Urothelium cell line (cell line): Measurements from ENCODE around the gene TSPAN3.

Experiments used
- DNase-seq: peaks from one replicate; pipeline ENCODE4 v3.0.0; 2011; ENCODE audit warnings: low spot score, mixed read lengths
- FAIRE-seq: peaks from 2 replicates; lab custom pipeline; 2011; peaks lifted over from hg19 to GRCh38; lab: Jason Lieb, UNC

TSPAN3 gene

GRCh38 chr15:76993114-76993725 is 77.7 kb downstream of the TSPAN3 start:
- DNase-seq (no peak), FAIRE-seq (no peak)

GRCh38 chr15:76991741-76992645 is 78.9 kb downstream of the TSPAN3 start:
- FAIRE-seq (no peak), DNase-seq (no peak)
